GM19351 (cell line): ENCODE results near the gene MKRN2OS.

Experiments used
- ATAC-seq: cut with Tn5 transposase; IDR thresholded peaks from one replicate; pipeline ENCODE4 v1.9.1; 2021; ENCODE audit warnings: mild to moderate bottlenecking, moderate library complexity; ENCODE audit not compliant: unreplicated experiment

Gene MKRN2OS

DNA sequence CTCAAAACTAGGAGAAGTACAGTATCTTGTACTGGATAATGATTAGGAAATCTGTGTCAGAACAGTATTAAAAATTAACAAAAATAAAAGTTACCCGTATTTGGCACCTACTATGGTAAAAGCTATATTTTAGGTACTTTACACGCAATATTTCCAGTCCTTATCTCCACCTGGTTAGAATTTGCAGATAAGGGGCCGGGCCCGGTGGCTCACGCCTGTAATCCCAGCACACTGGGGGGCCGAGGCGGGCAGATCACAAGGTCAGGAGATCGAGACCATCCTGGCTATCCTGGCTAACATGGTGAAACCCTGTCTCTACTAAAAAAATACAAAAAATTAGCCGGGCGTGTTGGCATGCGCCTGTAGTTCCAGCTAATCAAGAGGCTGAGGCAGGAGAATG is 28.4 kb downstream of the MKRN2OS start:
- no peak for ATAC-seq

GRCh38 chr3:12515631-12516030 is 29.7 kb downstream of the MKRN2OS start:
- no peak for ATAC-seq

DNA sequence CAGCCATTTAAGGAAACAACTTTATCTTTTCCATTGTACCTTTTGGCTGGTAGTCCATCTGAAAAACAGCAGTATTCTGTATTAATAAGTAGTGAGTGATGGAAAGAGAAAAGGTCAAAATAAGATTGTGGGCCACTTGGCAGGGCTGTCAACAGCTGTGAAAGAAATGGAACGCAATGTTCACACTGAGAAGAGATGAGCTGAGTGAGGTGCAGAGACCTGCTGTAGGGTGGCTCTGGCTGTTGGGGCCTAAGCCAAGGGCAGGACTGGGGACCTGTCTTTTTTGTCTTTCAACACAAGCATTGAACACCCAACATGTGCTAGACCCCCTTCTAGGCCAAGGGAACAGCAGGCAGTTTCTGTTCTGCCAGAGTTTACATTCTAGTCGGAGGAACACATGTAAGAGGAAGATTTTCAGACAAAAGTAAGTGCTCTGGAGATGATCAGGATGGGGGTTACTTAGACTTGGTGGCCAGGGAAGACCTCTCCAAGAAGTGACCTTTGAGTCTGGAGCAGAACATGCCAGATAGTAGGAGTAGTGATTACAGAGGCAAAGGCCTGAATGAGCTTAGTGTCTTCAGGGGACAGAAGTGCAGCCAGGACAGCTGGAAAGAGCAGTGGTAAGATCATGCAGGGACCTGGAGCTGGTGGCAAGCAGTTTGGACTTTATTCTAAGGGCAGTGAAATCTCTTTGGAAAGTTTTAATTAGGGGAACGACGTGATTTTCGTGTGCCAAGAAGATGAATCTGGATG is 31.4 kb downstream of the MKRN2OS start:
- no peak for ATAC-seq

DNA sequence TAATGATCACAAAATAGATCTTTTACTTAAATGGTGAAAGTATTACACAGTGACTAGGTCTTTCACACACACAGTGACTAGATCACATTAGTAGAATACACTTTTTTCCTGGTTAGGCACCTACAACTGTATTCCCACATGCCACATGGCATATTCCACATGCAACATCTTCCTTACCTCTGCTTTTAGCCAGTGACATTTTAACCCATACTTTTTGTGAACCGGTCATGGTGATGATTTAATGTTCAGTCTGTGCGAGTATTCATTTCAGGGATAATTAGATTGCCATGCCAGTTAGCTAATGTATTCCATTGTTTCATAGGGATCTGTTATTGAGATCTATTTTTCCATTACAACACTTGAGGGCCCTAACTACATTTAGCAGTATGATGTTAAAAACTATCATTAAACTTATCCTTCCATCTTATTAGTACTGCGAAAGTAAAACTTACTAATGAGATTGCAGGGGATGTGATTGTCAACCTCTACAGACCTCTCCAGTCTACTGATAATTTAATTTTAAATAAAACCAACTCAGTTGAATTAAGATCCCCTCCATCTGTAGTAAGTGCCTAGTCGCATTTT is 32.7 kb downstream of the MKRN2OS start:
- ATAC-seq = no peak

- ATAC-seq = no peak
These were observed 35.8 kb downstream of the MKRN2OS start for GRCh38 chr3:12509466-12509865.

- ATAC-seq = no peak
These were observed 37.0 kb downstream of the MKRN2OS start for GRCh38 chr3:12508291-12508700.

GRCh38 chr3:12507591-12508281 is 37.6 kb downstream of the MKRN2OS start:
- no peak for ATAC-seq

GRCh38 chr3:12506201-12506709 is 39.0 kb downstream of the MKRN2OS start:
- no peak for ATAC-seq

- no peak for ATAC-seq
These were observed 42.0 kb downstream of the MKRN2OS start for GRCh38 chr3:12503126-12503957.

DNA sequence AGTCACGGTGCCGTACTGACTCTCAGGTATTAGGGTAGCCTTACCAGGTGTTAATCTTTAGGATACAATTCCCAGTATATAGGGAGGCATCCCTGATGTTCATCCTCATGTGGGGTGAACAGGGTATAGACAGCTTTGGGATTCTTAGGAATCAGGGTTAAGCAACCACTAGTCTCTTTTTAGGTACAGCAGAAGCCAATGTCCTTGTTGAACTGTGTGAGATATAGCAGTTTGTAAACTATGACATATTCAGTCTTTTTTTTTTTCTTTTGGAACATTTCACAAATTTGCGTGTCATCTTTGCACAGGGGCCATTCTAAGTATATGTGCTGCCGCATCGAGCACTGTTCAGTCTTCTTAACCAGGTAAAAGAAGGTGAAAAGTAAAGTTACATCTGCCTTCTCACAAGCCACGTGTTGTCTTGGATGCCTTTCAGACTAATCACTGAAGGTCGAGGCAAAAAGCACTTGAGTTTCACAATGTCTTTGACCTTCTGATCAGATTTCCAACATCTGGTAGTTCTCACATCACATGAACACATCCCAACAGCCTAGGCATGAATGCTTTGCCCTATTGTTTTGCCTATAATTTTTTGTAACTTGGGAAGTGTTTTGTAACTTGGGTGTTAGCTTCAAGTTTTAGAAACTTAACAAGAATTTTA is 43.8 kb downstream of the MKRN2OS start:
- no peak for ATAC-seq

DNA sequence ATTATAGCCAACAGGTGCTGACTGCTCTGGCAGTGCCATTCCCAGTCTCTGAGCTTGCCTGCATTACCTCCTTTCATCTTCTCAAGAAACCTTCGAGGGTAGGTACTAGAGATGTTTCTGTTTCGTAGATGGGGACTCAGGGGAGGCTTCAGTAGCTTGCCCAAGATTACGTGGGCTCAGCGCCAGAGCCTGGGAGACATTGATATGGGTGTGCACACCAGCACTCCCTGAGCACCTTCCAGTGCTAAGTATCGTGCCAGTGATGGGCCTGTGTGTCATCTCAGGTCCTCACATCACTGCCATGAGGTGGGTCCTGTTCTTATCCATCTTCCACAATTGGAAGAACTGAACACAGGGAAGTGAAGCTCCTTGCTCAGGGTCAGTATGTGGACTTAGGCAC is 45.8 kb downstream of the MKRN2OS start:
- ATAC-seq = no peak

DNA sequence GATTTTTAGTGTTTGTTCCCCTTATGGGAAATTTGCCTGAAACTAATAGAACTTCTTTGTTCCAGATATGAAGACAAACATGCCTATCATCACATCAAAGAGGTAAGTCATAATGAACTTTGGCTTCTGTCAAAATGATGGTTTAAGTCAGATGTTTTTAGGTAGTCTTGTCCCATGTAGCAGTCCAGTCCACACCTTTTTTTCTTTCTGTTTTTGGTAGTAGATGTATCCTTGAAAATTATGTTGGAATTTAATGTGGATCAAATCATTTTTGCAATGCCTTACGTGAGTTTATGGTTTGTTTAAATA is 48.9 kb downstream of the MKRN2OS start:
- ATAC-seq = no peak

- ATAC-seq = no peak
These were observed 49.4 kb downstream of the MKRN2OS start for GRCh38 chr3:12495749-12496452.

DNA sequence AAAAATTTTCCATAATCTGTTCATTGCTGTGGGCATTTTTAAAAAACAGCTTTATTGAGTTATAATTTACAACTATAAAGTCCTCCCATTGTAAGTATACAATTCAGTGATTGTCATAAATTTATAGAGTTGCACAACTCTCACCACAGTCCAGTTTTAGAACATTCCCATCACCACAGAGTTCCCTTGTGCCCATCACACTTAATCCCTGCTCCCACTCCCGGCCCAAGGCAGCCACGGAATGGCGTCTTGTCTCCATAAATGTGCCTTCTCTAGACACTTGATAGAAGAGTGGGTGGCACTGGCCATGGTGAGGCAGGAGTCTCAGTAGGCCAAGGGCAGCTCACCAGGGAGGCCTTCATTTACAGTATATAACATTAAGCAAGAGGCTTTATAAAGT is 54.8 kb downstream of the MKRN2OS start:
- no peak for ATAC-seq

GRCh38 chr3:12489832-12490231 is 55.5 kb downstream of the MKRN2OS start:
- no peak for ATAC-seq
